HCT116 (cell line): ENCODE results near the gene TSPAN3. TPM values are rescaled to one million over a fixed set of nuclear protein-coding genes. Genes with fewer than 3 reads are reported as not detected.

Experiments used
- ATAC-seq: fragments of 200-7000 bp; cut with Tn5 transposase; 2 replicates; pipeline ENCODE4 v1.9.1; 2020; ENCODE audit warnings: mild to moderate bottlenecking, moderate library complexity
- BruUV-seq: library from RNA; stranded (reverse); fragments of 400-500 nt; replicated peaks from 2 replicates; lab custom pipeline; 2021; lab: Mats Ljungman, UMichigan
- CTCF ChIA-PET: fragments of 300-600 bp; sonication (Branson Sonifier 250); formaldehyde crosslinking; loops from one replicate; lab custom pipeline; 2021; ENCODE audit warnings: antibody characterized with exemption; lab: Charles Lee
- POLR2A ChIA-PET: fragments of 300-600, 350-600 bp; sonication (Branson Sonifier 250); formaldehyde crosslinking; loops from one replicate; lab custom pipeline; 2021; ENCODE audit warnings: antibody characterized with exemption; lab: Charles Lee
- RAD21 ChIA-PET, 2 experiments: fragments of 300-600 bp; sonication (Branson Sonifier 250); formaldehyde crosslinking; loops; one replicate each; lab custom pipeline; 2023; ENCODE audit warnings: low total read pairs in 2 of 2; ENCODE audit not compliant: uncharacterized antibody in 2 of 2, unreplicated experiment in 2 of 2, low non-redundant PET in 1 of 2; lab: Charles Lee
- DNase-seq: peaks from one replicate; pipeline ENCODE4 v3.0.0-alpha.2; 2010; ENCODE audit warnings: low read depth, low spot score
- H2AFZ ChIP-seq: fragments of 200-600 bp; shearing (Covaris generic), sonication (generic); 2 replicates; pipeline ENCODE4 v1.6.1; 2017; ENCODE audit warnings: low read depth, mixed run types, mixed read lengths, antibody characterized with exemption, low read length; ENCODE audit not compliant: poor library complexity, severe bottlenecking
- H3K27ac ChIP-seq: 2 replicates; pipeline ENCODE4 v1.5.1; 2012; ENCODE audit warnings: low read depth, low read length
- H3K27me3 ChIP-seq: fragments of 200-600 bp; sonication (generic); 2 replicates; pipeline ENCODE4 v1.6.1; 2016; ENCODE audit warnings: mixed run types, low read length, mixed read lengths; ENCODE audit not compliant: insufficient read depth
- H3K36me3 ChIP-seq, 2 experiments: fragments of 200-500 bp in 1 of 2; fragments of 200-600 bp in 1 of 2; sonication (Bioruptor generic) in 1 of 2; sonication (generic) in 1 of 2; 2 replicates each; pipeline versions ENCODE4 v1.5.1 to v1.6.1; 2014 to 2016; ENCODE audit warnings: low read length in 2 of 2, inconsistent platforms in 1 of 2, mixed read lengths in 1 of 2, mixed run types in 1 of 2; ENCODE audit not compliant: insufficient read depth in 2 of 2, control insufficient read depth in 1 of 2
- H3K4me1 ChIP-seq, 2 experiments: fragments of 200-600 bp in 1 of 2; sonication (generic) in 1 of 2; 2 replicates each; pipeline versions ENCODE4 v1.5.1 to v1.6.1; 2012 to 2017; ENCODE audit warnings: low read length in 2 of 2, inconsistent platforms in 1 of 2, mild to moderate bottlenecking in 1 of 2, mixed read lengths in 1 of 2, mixed run types in 1 of 2, moderate library complexity in 1 of 2; ENCODE audit not compliant: insufficient read depth in 2 of 2, control insufficient read depth in 1 of 2
- H3K4me2 ChIP-seq: fragments of 200-600 bp; sonication (generic); 2 replicates; pipeline ENCODE4 v1.6.1; 2017; ENCODE audit warnings: mixed run types, low read length, mixed read lengths
- H3K4me3 ChIP-seq, 2 experiments: fragments of 200-600 bp in 1 of 2; sonication (generic) in 1 of 2; replicated peaks in 1 of 2; 2 replicates each; pipeline ENCODE4 v1.5.1; 2011 to 2016; ENCODE audit warnings: low read length in 2 of 2, control low read depth in 1 of 2, low read depth in 1 of 2, mild to moderate bottlenecking in 1 of 2, mixed read lengths in 1 of 2, mixed run types in 1 of 2
- H3K79me2 ChIP-seq: fragments of 200-600 bp; sonication (generic); 2 replicates; pipeline ENCODE4 v1.6.1; 2017; ENCODE audit warnings: mild to moderate bottlenecking, mixed run types, low read length, moderate library complexity, mixed read lengths; ENCODE audit not compliant: insufficient read depth
- H3K9ac ChIP-seq: fragments of 200-600 bp; sonication (generic); 2 replicates; pipeline ENCODE4 v1.6.1; 2016; ENCODE audit warnings: low read length, mixed read lengths
- H3K9me2 ChIP-seq: fragments of 200-600 bp; sonication (generic), shearing (Covaris generic); 2 replicates; pipeline ENCODE4 v1.6.1; 2017; ENCODE audit warnings: mixed run types, mild to moderate bottlenecking, moderate library complexity; ENCODE audit not compliant: insufficient read depth
- H3K9me3 ChIP-seq, 2 experiments: fragments of 200-500 bp in 1 of 2; fragments of 200-600 bp in 1 of 2; sonication (Bioruptor generic) in 1 of 2; sonication (generic) in 1 of 2; 2 replicates each; pipeline ENCODE4 v1.6.1; 2014 to 2017; ENCODE audit warnings: low read length in 2 of 2, mixed read lengths in 2 of 2, inconsistent platforms in 1 of 2, low read depth in 1 of 2, mild to moderate bottlenecking in 1 of 2, mixed run types in 1 of 2, moderate library complexity in 1 of 2; ENCODE audit not compliant: control insufficient read depth in 1 of 2, insufficient read depth in 1 of 2
- H4K20me1 ChIP-seq: fragments of 200-600 bp; sonication (generic), shearing (Covaris generic); 2 replicates; pipeline ENCODE4 v1.6.1; 2017; ENCODE audit warnings: mixed run types, mild to moderate bottlenecking, moderate library complexity; ENCODE audit not compliant: insufficient read depth
- CBX3 ChIP-seq: IDR thresholded peaks from 2 replicates; pipeline ENCODE4 v1.6.1; 2012; ENCODE audit warnings: low read depth
- EZH2phosphoT487 ChIP-seq: fragments of 200-600 bp; IDR thresholded peaks from 2 replicates; pipeline ENCODE4 v1.6.1; 2018; ENCODE audit warnings: antibody characterized with exemption, borderline replicate concordance
- POLR2A ChIP-seq: IDR thresholded peaks from 2 replicates; pipeline ENCODE4 v1.7.0; 2011; ENCODE audit warnings: borderline replicate concordance; ENCODE audit not compliant: insufficient read depth, insufficient read length; ENCODE audit errors: extremely low read depth
- POLR2AphosphoS5 ChIP-seq: IDR thresholded peaks from 2 replicates; pipeline ENCODE4 v1.6.1; 2011; ENCODE audit warnings: mild to moderate bottlenecking, low read depth, low read length, moderate library complexity
- RAD21 ChIP-seq: IDR thresholded peaks from 2 replicates; pipeline ENCODE4 v1.6.1; 2012; ENCODE audit warnings: low read depth, mild to moderate bottlenecking
- SP1 ChIP-seq: IDR thresholded peaks from 2 replicates; pipeline ENCODE4 v1.6.1; 2012; ENCODE audit warnings: low read depth
- SRF ChIP-seq: IDR thresholded peaks from 2 replicates; pipeline ENCODE4 v1.6.1; 2012; ENCODE audit warnings: low read depth
- TCF7L2 ChIP-seq: IDR thresholded peaks from 2 replicates; pipeline ENCODE4 v1.7.0; 2011; ENCODE audit warnings: borderline replicate concordance, inconsistent platforms; ENCODE audit not compliant: insufficient read depth, insufficient read length; ENCODE audit errors: extremely low read depth
- YY1 ChIP-seq: IDR thresholded peaks from 2 replicates; pipeline ENCODE4 v1.6.1; 2011; ENCODE audit warnings: low read length, low read depth, moderate library complexity, mild to moderate bottlenecking; ENCODE audit not compliant: insufficient replicate concordance; ENCODE audit errors: extremely low read depth
- ZFX ChIP-seq: fragments of 450-650 bp; IDR thresholded peaks from 2 replicates; pipeline ENCODE4 v1.6.1; 2017
- intact Hi-C: fragments of 100-400 bp; cut with micrococcal nuclease; formaldehyde crosslinking; loops from 2 replicates; pipeline ENCODE4 v1.10.0; 2022
- total RNA-seq: library from RNA; stranded (reverse); gene quantifications from one replicate; pipeline ENCODE4 v1.2.1, GENCODE V29; 2021; ENCODE audit not compliant: unreplicated experiment
- TF ChIP-seq, protein P1 (sequence below): IDR thresholded peaks from 2 replicates; pipeline ENCODE4 v1.6.1; 2012; ENCODE audit warnings: low read depth
- TF ChIP-seq, protein P2 (sequence below): IDR thresholded peaks from 2 replicates; pipeline ENCODE4 v1.6.1; 2012
- TF ChIP-seq, protein P3 (sequence below), 3 experiments: fragments of 200-600 bp in 1 of 3; sonication (generic) in 1 of 3; IDR thresholded peaks in 2 of 3; conservative IDR thresholded peaks in 1 of 3; 2 replicates each; pipeline ENCODE4 v1.5.1; 2012 to 2017; ENCODE audit warnings: low read depth in 2 of 3, low read length in 2 of 3, antibody characterized with exemption in 1 of 3, borderline replicate concordance in 1 of 3, control low read depth in 1 of 3, mild to moderate bottlenecking in 1 of 3, mixed read lengths in 1 of 3, mixed run types in 1 of 3, moderate library complexity in 1 of 3; ENCODE audit not compliant: insufficient read depth in 1 of 3
- TF ChIP-seq, protein P4 (sequence below): IDR thresholded peaks from 2 replicates; pipeline ENCODE4 v1.6.1; 2011; ENCODE audit warnings: mild to moderate bottlenecking, low read length, moderate library complexity; ENCODE audit not compliant: insufficient replicate concordance; ENCODE audit errors: extremely low read depth

The TSPAN3 gene
- total RNA-seq, 1 experiment from 2014 or later: 140 TPM

DNA sequence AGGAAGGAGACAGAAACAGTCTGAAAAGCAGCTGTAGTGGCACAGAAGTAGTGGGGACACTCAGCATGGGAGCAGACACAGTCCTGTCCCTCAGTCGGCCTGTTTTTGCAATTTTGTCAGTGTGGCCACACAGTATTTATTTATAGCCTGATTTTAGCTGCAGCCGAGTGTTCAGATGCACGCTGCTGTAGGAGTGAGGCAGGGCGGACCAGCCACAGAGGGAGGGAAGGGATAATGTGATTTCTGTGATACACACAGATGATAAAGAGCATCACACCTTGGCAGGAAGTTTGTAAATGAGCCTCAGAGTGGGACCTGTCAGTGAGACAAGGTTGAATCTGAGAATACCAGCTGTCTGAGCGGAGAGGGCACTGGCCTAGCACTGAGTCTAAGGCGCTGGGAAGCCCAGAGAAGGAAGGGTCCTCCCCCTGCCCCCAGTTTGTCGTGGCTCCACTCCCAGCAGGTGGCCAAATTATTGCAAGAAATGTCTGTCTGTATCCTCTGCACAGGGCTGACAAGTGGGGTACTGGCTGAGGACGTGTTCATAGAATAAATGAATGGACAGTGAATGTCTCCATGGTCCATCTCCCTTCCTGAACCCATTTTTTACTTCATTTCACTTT lies 72.1 kb downstream of the TSPAN3 start:
- ChIA-PET POLR2A (no interaction called here), RAD21 (no interaction called here), CTCF (no interaction called here)
- no peak for ATAC-seq
- Histone ChIP-seq H3K27me3 (no peaks in the 10 kb centered on the region), H4K20me1 (no peaks in the 10 kb centered on the region), H2AFZ (no peak overlapping the region), H3K36me3 (no peaks in the 10 kb centered on the region), H3K9me2 (no peaks in the 10 kb centered on the region), H3K4me3 (no peak overlapping the region)
- no TSS peak for BruUV-seq
- intact Hi-C loops: no loop called here
- DNase-seq: no peak
- TF ChIP-seq, protein P1, sequence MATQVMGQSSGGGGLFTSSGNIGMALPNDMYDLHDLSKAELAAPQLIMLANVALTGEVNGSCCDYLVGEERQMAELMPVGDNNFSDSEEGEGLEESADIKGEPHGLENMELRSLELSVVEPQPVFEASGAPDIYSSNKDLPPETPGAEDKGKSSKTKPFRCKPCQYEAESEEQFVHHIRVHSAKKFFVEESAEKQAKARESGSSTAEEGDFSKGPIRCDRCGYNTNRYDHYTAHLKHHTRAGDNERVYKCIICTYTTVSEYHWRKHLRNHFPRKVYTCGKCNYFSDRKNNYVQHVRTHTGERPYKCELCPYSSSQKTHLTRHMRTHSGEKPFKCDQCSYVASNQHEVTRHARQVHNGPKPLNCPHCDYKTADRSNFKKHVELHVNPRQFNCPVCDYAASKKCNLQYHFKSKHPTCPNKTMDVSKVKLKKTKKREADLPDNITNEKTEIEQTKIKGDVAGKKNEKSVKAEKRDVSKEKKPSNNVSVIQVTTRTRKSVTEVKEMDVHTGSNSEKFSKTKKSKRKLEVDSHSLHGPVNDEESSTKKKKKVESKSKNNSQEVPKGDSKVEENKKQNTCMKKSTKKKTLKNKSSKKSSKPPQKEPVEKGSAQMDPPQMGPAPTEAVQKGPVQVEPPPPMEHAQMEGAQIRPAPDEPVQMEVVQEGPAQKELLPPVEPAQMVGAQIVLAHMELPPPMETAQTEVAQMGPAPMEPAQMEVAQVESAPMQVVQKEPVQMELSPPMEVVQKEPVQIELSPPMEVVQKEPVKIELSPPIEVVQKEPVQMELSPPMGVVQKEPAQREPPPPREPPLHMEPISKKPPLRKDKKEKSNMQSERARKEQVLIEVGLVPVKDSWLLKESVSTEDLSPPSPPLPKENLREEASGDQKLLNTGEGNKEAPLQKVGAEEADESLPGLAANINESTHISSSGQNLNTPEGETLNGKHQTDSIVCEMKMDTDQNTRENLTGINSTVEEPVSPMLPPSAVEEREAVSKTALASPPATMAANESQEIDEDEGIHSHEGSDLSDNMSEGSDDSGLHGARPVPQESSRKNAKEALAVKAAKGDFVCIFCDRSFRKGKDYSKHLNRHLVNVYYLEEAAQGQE: no peak
- TF ChIP-seq, protein P2, sequence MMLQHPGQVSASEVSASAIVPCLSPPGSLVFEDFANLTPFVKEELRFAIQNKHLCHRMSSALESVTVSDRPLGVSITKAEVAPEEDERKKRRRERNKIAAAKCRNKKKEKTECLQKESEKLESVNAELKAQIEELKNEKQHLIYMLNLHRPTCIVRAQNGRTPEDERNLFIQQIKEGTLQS: no peak
- no peak for TF ChIP-seq ZFX
- TF ChIP-seq, protein P3, sequence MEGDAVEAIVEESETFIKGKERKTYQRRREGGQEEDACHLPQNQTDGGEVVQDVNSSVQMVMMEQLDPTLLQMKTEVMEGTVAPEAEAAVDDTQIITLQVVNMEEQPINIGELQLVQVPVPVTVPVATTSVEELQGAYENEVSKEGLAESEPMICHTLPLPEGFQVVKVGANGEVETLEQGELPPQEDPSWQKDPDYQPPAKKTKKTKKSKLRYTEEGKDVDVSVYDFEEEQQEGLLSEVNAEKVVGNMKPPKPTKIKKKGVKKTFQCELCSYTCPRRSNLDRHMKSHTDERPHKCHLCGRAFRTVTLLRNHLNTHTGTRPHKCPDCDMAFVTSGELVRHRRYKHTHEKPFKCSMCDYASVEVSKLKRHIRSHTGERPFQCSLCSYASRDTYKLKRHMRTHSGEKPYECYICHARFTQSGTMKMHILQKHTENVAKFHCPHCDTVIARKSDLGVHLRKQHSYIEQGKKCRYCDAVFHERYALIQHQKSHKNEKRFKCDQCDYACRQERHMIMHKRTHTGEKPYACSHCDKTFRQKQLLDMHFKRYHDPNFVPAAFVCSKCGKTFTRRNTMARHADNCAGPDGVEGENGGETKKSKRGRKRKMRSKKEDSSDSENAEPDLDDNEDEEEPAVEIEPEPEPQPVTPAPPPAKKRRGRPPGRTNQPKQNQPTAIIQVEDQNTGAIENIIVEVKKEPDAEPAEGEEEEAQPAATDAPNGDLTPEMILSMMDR (IDR thresholded peaks at IDR 0.05 in 2 of 3, conservative IDR thresholded peaks at IDR 0.05 in 1 of 3; ENCODE audit: borderline replicate concordance in 1 of 3, insufficient read depth in 1 of 3, low read depth in 2 of 3, low read length in 2 of 3): no peak
- TF ChIP-seq, protein P4, sequence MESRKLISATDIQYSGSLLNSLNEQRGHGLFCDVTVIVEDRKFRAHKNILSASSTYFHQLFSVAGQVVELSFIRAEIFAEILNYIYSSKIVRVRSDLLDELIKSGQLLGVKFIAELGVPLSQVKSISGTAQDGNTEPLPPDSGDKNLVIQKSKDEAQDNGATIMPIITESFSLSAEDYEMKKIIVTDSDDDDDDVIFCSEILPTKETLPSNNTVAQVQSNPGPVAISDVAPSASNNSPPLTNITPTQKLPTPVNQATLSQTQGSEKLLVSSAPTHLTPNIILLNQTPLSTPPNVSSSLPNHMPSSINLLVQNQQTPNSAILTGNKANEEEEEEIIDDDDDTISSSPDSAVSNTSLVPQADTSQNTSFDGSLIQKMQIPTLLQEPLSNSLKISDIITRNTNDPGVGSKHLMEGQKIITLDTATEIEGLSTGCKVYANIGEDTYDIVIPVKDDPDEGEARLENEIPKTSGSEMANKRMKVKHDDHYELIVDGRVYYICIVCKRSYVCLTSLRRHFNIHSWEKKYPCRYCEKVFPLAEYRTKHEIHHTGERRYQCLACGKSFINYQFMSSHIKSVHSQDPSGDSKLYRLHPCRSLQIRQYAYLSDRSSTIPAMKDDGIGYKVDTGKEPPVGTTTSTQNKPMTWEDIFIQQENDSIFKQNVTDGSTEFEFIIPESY: no peak
- TF ChIP-seq POLR2A: no peak
- TF ChIP-seq POLR2AphosphoS5: no peak
- no peak for TF ChIP-seq CBX3
- no peak for TF ChIP-seq RAD21
- TF ChIP-seq EZH2phosphoT487: no peak
- TF ChIP-seq SP1: no peak
- TF ChIP-seq TCF7L2: no peak
- TF ChIP-seq SRF: no peak
- TF ChIP-seq YY1: no peak
- TF ChIP-seq, all 23 proteins: peak for 0
- no peak overlapping the region for H3K27ac ChIP-seq
- no peaks in the 10 kb centered on the region for H3K9me3 ChIP-seq
- no peaks in the 10 kb centered on the region for H3K79me2 ChIP-seq
- no peak overlapping the region for H3K9ac ChIP-seq
- H3K4me2 ChIP-seq: no peak overlapping the region
- H3K4me1 ChIP-seq: no peaks in the 10 kb centered on the region
